HG03354 (cell line): ENCODE measurements around the gene APAF1.
"Not testable (repeated sequence)": the region's sequence is repeated elsewhere in the genome, so short reads cannot be mapped to it uniquely, and the experiment has no call there.

Source experiments
- ATAC-seq: cut with Tn5 transposase; IDR thresholded peaks from one replicate; pipeline ENCODE4 v1.9.1; 2021; ENCODE audit warnings: mild to moderate bottlenecking; ENCODE audit not compliant: unreplicated experiment, poor library complexity, severe bottlenecking

Gene APAF1

GRCh38 chr12:98644712-98645571 is at the start of gene APAF1, which contains the start of gene IKBIP:
APAF1 (plus strand) TSS chr12:98645290; CDS start chr12:98648360, 3,070 bp downstream.
IKBIP (minus strand) TSS chr12:98644788; CDS start chr12:98644701, 87 bp downstream.
- ATAC-seq: peak; percentile 89

- ATAC-seq: not testable (repeated sequence)
These were observed 47.8 kb upstream of the APAF1 start for GRCh38 chr12:98597313-98597712.

GRCh38 chr12:98601924-98602323 is 43.2 kb upstream of the APAF1 start:
- ATAC-seq: no peak

GRCh38 chr12:98606359-98606988 is 38.6 kb upstream of the APAF1 start:
- ATAC-seq: no peak

GRCh38 chr12:98610596-98610995 is 34.5 kb upstream of the APAF1 start:
- no peak for ATAC-seq

GRCh38 chr12:98612696-98613334 is 32.3 kb upstream of the APAF1 start:
- peak; percentile 93 for ATAC-seq

GRCh38 chr12:98618952-98619351 is 26.1 kb upstream of the APAF1 start:
- no peak for ATAC-seq

GRCh38 chr12:98635657-98636323 is 9.3 kb upstream of the APAF1 start:
- peak; percentile 84 for ATAC-seq

GRCh38 chr12:98637068-98637467 is 8.0 kb upstream of the APAF1 start:
- ATAC-seq: no peak

- no peak for ATAC-seq
These were observed 7.1 kb upstream of the APAF1 start for GRCh38 chr12:98638009-98638408.

- no peak for ATAC-seq
These were observed 5.6 kb upstream of the APAF1 start for GRCh38 chr12:98639491-98639890.

- ATAC-seq: not testable (repeated sequence)
These were observed 2.3 kb upstream of the APAF1 start for GRCh38 chr12:98642801-98643200.

- ATAC-seq: peak; percentile 26
These were observed 718 bp upstream of the APAF1 start for GRCh38 chr12:98644433-98644711.

- peak; percentile 1 for ATAC-seq
These were observed 530 bp downstream of the APAF1 start for GRCh38 chr12:98645572-98646067.

- ATAC-seq: no peak
These were observed 1.4 kb downstream of the APAF1 start for GRCh38 chr12:98646294-98647090.

- no peak for ATAC-seq
These were observed 6.2 kb downstream of the APAF1 start for GRCh38 chr12:98651328-98651727.

- ATAC-seq: peak; percentile 58
These were observed 8.9 kb downstream of the APAF1 start for GRCh38 chr12:98653866-98654493.

- ATAC-seq: no peak
These were observed 11.4 kb downstream of the APAF1 start for GRCh38 chr12:98656289-98657101.
